PC-3 (cell line): ENCODE data around the gene ROCK2.

ENCODE experiments used
- EZH2 ChIP-seq: fragments of 300-600 bp; sonication (generic); IDR thresholded peaks from one replicate; pipeline ENCODE4 v1.6.1; 2017; ENCODE audit warnings: antibody characterized with exemption, mild to moderate bottlenecking, low read length; ENCODE audit not compliant: unreplicated experiment
- EZH2phosphoT487 ChIP-seq: fragments of 300-600 bp; sonication (generic); IDR thresholded peaks from 2 replicates; pipeline ENCODE4 v1.6.1; 2018; ENCODE audit warnings: mild to moderate bottlenecking, antibody characterized with exemption, low read length, borderline replicate concordance
- TF ChIP-seq, protein P1 (sequence below): fragments of 300-600 bp; sonication (generic); conservative IDR thresholded peaks from 2 replicates; pipeline ENCODE4 v1.5.1; 2017; ENCODE audit warnings: antibody characterized with exemption, low read depth, mild to moderate bottlenecking, low read length

DNA sequence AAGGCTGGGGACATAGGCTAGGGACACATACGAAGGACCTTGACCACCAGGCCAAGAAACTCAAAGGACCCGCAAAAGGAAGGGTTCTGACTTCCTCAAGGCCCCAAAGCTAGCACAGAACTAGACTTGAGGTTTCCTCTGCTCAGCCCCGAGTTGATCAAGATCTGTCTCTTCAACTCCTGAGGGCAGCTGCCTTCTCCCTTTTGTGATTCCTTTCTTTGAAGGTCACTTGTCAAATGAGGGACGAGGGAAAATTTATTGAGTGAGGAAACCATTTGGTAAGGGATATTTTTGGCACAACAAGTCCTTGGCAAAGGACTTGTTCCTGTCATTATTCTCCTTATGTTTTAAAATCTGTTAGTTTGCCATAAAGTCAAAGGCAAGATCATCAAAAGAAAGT lies 12.3 kb upstream of the ROCK2 start:
- TF ChIP-seq, protein P1, sequence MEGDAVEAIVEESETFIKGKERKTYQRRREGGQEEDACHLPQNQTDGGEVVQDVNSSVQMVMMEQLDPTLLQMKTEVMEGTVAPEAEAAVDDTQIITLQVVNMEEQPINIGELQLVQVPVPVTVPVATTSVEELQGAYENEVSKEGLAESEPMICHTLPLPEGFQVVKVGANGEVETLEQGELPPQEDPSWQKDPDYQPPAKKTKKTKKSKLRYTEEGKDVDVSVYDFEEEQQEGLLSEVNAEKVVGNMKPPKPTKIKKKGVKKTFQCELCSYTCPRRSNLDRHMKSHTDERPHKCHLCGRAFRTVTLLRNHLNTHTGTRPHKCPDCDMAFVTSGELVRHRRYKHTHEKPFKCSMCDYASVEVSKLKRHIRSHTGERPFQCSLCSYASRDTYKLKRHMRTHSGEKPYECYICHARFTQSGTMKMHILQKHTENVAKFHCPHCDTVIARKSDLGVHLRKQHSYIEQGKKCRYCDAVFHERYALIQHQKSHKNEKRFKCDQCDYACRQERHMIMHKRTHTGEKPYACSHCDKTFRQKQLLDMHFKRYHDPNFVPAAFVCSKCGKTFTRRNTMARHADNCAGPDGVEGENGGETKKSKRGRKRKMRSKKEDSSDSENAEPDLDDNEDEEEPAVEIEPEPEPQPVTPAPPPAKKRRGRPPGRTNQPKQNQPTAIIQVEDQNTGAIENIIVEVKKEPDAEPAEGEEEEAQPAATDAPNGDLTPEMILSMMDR: no peak
- no peak for TF ChIP-seq EZH2
- no peak for TF ChIP-seq EZH2phosphoT487
